HAP-1 (cell line): Measurements from ENCODE around the gene WDR59.

Experiments
- DNase-seq, 2 experiments: peaks; one replicate each; pipeline ENCODE4 v3.0.0-alpha.2; 2016 to 2020; ENCODE audit warnings: low spot score in 2 of 2
- H3K27me3 ChIP-seq: fragments of 250-450 bp; sonication (Bioruptor Pico); 2 replicates; pipeline ENCODE4 v1.5.1; 2020; ENCODE audit warnings: low read depth, mild to moderate bottlenecking, moderate library complexity
- H3K36me3 ChIP-seq: fragments of 250-450 bp; sonication (Bioruptor Pico); replicated peaks from 2 replicates; pipeline ENCODE4 v1.5.1; 2020; ENCODE audit warnings: mild to moderate bottlenecking
- H3K4me1 ChIP-seq: fragments of 250-450 bp; sonication (Bioruptor Pico); 2 replicates; pipeline ENCODE4 v1.5.1; 2020; ENCODE audit warnings: mild to moderate bottlenecking
- H3K4me3 ChIP-seq: fragments of 250-450 bp; sonication (Bioruptor Pico); 2 replicates; pipeline ENCODE4 v1.5.1; 2020; ENCODE audit warnings: mild to moderate bottlenecking, moderate library complexity
- H3K9me3 ChIP-seq: fragments of 250-450 bp; sonication (Bioruptor Pico); 2 replicates; pipeline ENCODE4 v1.5.1; 2020; ENCODE audit warnings: mild to moderate bottlenecking, moderate library complexity
- in situ Hi-C: fragments of 300-500 bp; cut with MboI; formaldehyde crosslinking; loops from 3 replicates; pipeline ENCODE4 v1.14.3; 2020; ENCODE audit warnings: low sequenced_read_pairs, inconsistent platforms, mixed read lengths

WDR59 gene

DNA sequence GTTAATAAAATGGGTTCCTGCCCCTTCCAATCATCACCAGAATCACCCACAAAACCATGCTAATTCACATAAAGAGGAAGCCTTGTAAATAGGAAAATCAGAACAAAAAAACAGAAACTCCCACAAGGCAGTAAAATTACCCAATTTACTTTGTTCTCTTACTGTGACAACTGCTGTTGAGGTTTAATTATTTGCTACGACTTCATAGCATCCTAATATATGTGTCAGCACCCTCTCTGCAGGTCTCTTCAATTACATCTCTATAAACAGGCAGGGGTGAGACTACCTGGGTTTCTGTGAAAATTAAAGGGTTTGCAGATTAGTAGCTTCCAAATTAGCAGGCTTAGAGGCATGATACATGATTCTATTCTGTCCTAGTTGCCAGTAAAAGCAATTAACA is 2.7 kb downstream of the WDR59 start:
- Histone ChIP-seq H3K9me3 (no peaks in the 10 kb centered on the region), H3K27me3 (no peaks in the 10 kb centered on the region), H3K4me1 (no peaks in the 10 kb centered on the region; the same call in none of the 2 replicates), H3K36me3 (no peaks in the 10 kb centered on the region), H3K4me3 (no peak overlapping the region)
- in situ Hi-C loops: no loop called here
- no peak for DNase-seq

DNA sequence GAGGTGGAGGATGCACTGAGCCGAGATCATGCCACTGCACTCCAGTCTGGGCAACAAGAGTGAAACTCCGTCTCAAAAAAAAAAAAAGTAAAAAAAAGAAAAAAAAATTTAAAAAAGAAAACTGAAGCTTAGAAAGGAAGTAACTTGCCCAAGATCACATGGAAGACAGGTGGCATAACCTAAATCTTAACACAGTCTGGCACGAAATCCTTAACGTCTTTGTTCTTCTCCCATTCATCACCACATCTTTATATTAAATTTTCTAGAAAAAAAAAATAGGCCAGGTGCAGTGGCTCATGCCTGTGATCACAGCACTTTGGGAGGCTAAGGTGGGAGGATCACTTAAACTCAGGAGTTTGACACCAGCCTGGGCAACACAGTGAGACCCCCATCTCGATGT is 9.3 kb downstream of the WDR59 start:
- in situ Hi-C loops: no loop called here

GRCh38 chr16:74973304-74973703 is 11.6 kb downstream of the WDR59 start:
- Histone ChIP-seq H3K9me3 (no peaks in the 10 kb centered on the region), H3K4me3 (no peak overlapping the region), H3K36me3 (peaks cover 8% of the 10 kb centered on the region), H3K27me3 (no peaks in the 10 kb centered on the region), H3K4me1 (no peaks in the 10 kb centered on the region)
- in situ Hi-C loops: no loop called here
- DNase-seq: no peak

More for the DNA sequence above, 9.3 kb downstream of the WDR59 start:
- H3K36me3 ChIP-seq: peaks cover 8% of the 10 kb centered on the region
- H3K27me3 ChIP-seq: no peaks in the 10 kb centered on the region
- no peaks in the 10 kb centered on the region for H3K4me1 ChIP-seq
- DNase-seq: no peak
- H3K4me3 ChIP-seq: no peak overlapping the region
- H3K9me3 ChIP-seq: no peaks in the 10 kb centered on the region

GRCh38 chr16:74954763-74955162 is 30.2 kb downstream of the WDR59 start:
- Histone ChIP-seq H3K27me3 (no peaks in the 10 kb centered on the region), H3K4me1 (peaks cover 9% of the 10 kb centered on the region), H3K9me3 (no peaks in the 10 kb centered on the region), H3K4me3 (no peak overlapping the region), H3K36me3 (peaks cover 22% of the 10 kb centered on the region)
- in situ Hi-C loops: no loop called here
- DNase-seq: no peak

- in situ Hi-C loops: no loop called here
- Histone ChIP-seq H3K4me1 (peaks cover 8% of the 10 kb centered on the region), H3K36me3 (peaks cover 18% of the 10 kb centered on the region), H3K27me3 (no peaks in the 10 kb centered on the region), H3K4me3 (no peak overlapping the region), H3K9me3 (no peaks in the 10 kb centered on the region)
- DNase-seq: no peak
Measured at GRCh38 chr16:74951681-74952080, 33.2 kb downstream of the WDR59 start.

DNA sequence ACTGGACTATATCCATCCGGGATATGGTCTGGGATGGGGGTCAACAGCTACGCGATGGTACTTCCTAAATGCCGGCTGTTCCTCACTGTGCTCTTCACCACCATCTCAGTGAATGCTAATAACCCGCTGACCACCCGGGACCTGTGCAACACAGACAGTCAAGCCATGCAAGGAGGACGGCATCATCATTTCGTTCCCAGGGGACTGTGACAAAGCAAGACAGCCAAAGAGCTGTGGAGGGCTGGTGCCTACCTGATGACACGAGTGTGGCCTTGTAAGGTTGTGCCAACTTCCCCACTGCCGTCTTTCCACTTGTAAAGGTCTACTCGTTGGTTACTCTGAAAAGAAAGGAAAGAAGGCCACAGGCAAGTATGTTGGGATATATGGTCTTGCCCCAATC is 33.7 kb downstream of the WDR59 start:
- Histone ChIP-seq H3K36me3 (peaks cover 19% of the 10 kb centered on the region), H3K4me1 (peaks cover 3% of the 10 kb centered on the region), H3K27me3 (no peaks in the 10 kb centered on the region), H3K9me3 (no peaks in the 10 kb centered on the region), H3K4me3 (no peak overlapping the region)
- in situ Hi-C loops: no loop called here
- DNase-seq: no peak

DNA sequence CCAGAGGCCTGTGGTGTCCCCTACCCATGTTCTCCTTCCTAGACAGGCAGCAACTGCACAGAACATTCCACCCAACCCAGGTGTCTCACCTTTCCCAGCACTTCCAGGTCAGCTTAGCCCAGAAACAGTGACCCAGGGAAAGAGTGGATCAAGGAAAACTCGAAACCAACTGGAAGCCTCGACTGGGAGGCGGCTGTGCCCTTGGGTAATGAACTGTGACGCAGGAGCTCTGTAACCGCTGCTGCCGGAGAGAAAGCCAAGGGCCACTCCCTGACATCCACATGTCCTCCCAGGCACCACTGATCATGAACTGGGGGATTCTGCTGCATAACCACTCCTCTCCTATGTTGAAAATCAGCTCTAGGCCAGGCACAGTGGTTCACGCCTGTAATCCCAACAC is 34.4 kb downstream of the WDR59 start:
- no peaks in the 10 kb centered on the region for H3K9me3 ChIP-seq
- no peak overlapping the region for H3K4me3 ChIP-seq
- H3K27me3 ChIP-seq: no peaks in the 10 kb centered on the region
- no peaks in the 10 kb centered on the region for H3K4me1 ChIP-seq
- no peak for DNase-seq
- H3K36me3 ChIP-seq: peaks cover 16% of the 10 kb centered on the region
- in situ Hi-C loops: no loop called here

DNA sequence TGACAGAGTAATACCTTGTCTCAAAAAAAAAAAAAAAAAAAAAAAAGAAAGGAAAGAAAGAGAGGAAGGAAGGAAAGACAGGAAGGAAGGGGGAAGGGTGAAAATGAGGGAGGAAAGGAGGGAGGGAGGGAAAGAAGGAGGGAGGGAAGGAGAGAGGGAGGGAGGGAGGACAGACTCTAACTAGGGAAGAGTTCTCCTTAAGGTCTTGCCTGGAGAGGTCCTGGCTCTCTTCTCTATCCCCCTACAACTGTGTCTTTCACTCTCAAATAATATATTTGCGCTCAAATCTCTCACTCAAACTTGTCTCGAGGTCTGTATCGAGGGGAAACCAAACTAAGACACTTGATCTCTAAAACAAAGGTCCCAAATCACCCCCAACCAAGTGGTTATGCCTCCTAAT is 35.6 kb downstream of the WDR59 start:
- no peak for DNase-seq
- Histone ChIP-seq H3K9me3 (no peaks in the 10 kb centered on the region), H3K36me3 (peaks cover 16% of the 10 kb centered on the region), H3K27me3 (no peaks in the 10 kb centered on the region), H3K4me1 (no peaks in the 10 kb centered on the region), H3K4me3 (no peak overlapping the region)
- in situ Hi-C loops: no loop called here

- Histone ChIP-seq H3K4me1 (no peaks in the 10 kb centered on the region), H3K36me3 (peaks cover 29% of the 10 kb centered on the region), H3K27me3 (no peaks in the 10 kb centered on the region), H3K4me3 (no peak overlapping the region), H3K9me3 (no peaks in the 10 kb centered on the region)
- DNase-seq: no peak
- in situ Hi-C loops: no loop called here
Measured at GRCh38 chr16:74944466-74944865, 40.5 kb downstream of the WDR59 start.

GRCh38 chr16:74942977-74943918 is 41.7 kb downstream of the WDR59 start:
- peaks cover 27% of the 10 kb centered on the region for H3K36me3 ChIP-seq
- H3K9me3 ChIP-seq: no peaks in the 10 kb centered on the region
- no peak overlapping the region for H3K4me3 ChIP-seq
- H3K4me1 ChIP-seq: no peaks in the 10 kb centered on the region
- H3K27me3 ChIP-seq: no peaks in the 10 kb centered on the region
- in situ Hi-C loops: no loop called here
- DNase-seq: no peak

DNA sequence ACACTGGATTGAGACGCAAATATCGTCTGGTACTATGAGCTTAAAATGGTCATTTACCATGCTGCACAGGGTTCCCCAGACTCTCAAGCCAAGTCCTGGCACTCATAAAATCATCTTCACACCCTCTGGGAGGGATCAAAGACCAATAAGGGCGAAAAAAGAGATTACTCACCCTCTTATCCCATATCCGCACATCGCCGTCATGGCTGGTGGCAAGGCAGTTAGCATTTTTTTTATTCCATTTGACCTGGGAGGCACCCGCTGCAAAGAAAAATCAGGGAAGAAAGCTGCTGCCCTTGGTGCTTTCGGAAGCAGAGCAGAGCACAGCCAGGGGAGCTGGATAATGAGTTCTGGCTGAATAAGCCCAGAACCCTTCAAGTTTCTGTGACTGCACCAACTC is 42.4 kb downstream of the WDR59 start:
- Histone ChIP-seq H3K4me1 (no peaks in the 10 kb centered on the region), H3K27me3 (no peaks in the 10 kb centered on the region), H3K9me3 (no peaks in the 10 kb centered on the region), H3K4me3 (no peak overlapping the region), H3K36me3 (peaks cover 32% of the 10 kb centered on the region)
- DNase-seq: no peak
- in situ Hi-C loops: no loop called here

- Histone ChIP-seq H3K36me3 (peaks cover 34% of the 10 kb centered on the region), H3K4me3 (no peak overlapping the region), H3K27me3 (no peaks in the 10 kb centered on the region), H3K9me3 (no peaks in the 10 kb centered on the region), H3K4me1 (no peaks in the 10 kb centered on the region)
- in situ Hi-C loops: no loop called here
- no peak for DNase-seq
Measured at GRCh38 chr16:74939688-74940087, 45.2 kb downstream of the WDR59 start.

DNA sequence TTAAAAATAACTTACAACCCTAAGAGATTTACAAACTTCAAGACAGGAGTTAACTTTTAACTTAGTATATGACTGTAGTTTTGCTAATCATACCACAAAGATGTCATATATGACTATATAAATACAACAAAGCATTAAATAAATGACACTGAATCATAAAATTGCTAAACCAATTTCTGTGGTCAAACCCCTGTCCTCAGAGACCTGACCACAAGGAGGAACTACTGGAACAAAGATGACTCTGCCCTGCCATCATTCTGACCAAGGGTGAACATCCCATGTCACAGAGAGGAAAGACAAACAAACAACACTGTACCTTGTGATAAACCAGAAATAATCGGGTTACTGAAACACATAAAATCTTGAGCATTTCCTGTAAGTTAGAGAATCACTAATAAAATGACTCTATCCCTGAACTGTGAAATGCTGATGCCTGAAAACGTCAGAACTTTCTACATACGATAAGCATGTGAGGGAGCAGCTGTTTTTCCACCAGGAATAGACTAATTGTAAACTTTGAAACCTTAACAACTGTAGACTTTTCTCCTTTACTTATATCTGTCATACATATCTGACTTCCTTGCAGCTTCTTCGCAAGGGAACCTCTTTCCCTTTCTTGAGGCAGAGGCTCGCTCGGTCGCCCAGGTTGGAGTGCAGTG is 47.9 kb downstream of the WDR59 start:
- no peak for DNase-seq
- Histone ChIP-seq H3K4me1 (no peaks in the 10 kb centered on the region), H3K27me3 (no peaks in the 10 kb centered on the region), H3K4me3 (no peak overlapping the region), H3K9me3 (no peaks in the 10 kb centered on the region), H3K36me3 (peaks cover 28% of the 10 kb centered on the region)
- in situ Hi-C loops: no loop called here

DNA sequence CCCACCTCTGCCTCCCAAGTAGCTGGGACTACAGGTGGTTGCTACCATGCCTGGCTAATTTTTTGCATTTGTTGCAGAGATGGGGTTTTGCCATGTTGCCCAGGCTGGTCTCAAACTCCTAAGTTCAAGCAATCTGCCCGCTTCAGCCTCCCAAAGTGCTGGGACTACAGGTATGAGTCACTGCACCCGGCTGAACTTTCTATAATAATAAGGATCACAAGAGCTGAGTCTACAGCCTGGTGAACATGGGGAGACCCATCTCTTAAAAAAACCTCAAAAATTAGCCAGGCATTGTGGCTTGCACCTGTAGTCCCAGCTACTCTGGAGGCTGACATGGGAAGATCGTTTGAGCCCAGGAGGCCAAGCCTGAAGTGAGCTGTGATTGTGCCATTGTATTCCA is 53.5 kb downstream of the WDR59 start:
- Histone ChIP-seq H3K9me3 (no peaks in the 10 kb centered on the region), H3K27me3 (no peaks in the 10 kb centered on the region), H3K4me1 (no peaks in the 10 kb centered on the region), H3K4me3 (no peak overlapping the region), H3K36me3 (peaks cover 20% of the 10 kb centered on the region)
- no peak for DNase-seq
- in situ Hi-C loops: no loop called here
